Astrocyte (in vitro differentiated cells and primary cell): ENCODE measurements around the gene C16orf95. TPM values are rescaled to one million over a fixed set of nuclear protein-coding genes. Genes with fewer than 3 reads are reported as not detected.

Experiments
- DNase-seq: peaks from one replicate; pipeline ENCODE4 v3.0.0-alpha.2; 2010; ENCODE audit warnings: low read depth
- FAIRE-seq: peaks from 2 replicates; lab custom pipeline; 2011; peaks lifted over from hg19 to GRCh38; lab: Jason Lieb, UNC
- H2AFZ ChIP-seq: 2 replicates; pipeline ENCODE4 v1.6.0; 2012; ENCODE audit warnings: low read depth, low read length, inconsistent platforms
- H3K27ac ChIP-seq: 2 replicates; pipeline ENCODE4 v1.5.1; 2011; ENCODE audit warnings: low read depth, low read length, inconsistent platforms
- H3K27me3 ChIP-seq: 2 replicates; pipeline ENCODE4 v1.6.0; 2011; ENCODE audit warnings: low read length, inconsistent platforms; ENCODE audit not compliant: insufficient read depth
- H3K36me3 ChIP-seq: 2 replicates; pipeline ENCODE4 v1.5.1; 2011; ENCODE audit warnings: low read length, inconsistent platforms; ENCODE audit not compliant: insufficient read depth
- H3K4me1 ChIP-seq: 2 replicates; pipeline ENCODE4 v1.5.1; 2011; ENCODE audit warnings: low read length, inconsistent platforms; ENCODE audit not compliant: insufficient read depth
- H3K4me2 ChIP-seq: 2 replicates; pipeline ENCODE4 v1.6.0; 2012; ENCODE audit warnings: low read length, inconsistent platforms
- H3K4me3 ChIP-seq: 2 replicates; pipeline ENCODE4 v1.5.1; 2011; ENCODE audit warnings: low read depth, mild to moderate bottlenecking, low read length, inconsistent platforms; ENCODE audit not compliant: insufficient read depth
- H3K79me2 ChIP-seq: 2 replicates; pipeline ENCODE4 v1.6.0; 2012; ENCODE audit warnings: mild to moderate bottlenecking, low read length, inconsistent platforms; ENCODE audit not compliant: insufficient read depth
- H3K9ac ChIP-seq: 2 replicates; pipeline ENCODE4 v1.6.0; 2012; ENCODE audit warnings: mild to moderate bottlenecking, low read length, inconsistent platforms
- H3K9me3 ChIP-seq: 2 replicates; pipeline ENCODE4 v1.5.1; 2012; ENCODE audit warnings: low read depth, mild to moderate bottlenecking, low read length, inconsistent platforms; ENCODE audit not compliant: insufficient read depth
- H4K20me1 ChIP-seq: 2 replicates; pipeline ENCODE4 v1.6.0; 2012; ENCODE audit warnings: low read length, inconsistent platforms; ENCODE audit not compliant: insufficient read depth
- H3K27ac Mint-ChIP-seq: one replicate; pipeline ENCODE4 v1.8.0; 2021; ENCODE audit warnings: mild to moderate bottlenecking, mixed read lengths; ENCODE audit not compliant: unreplicated experiment
- H3K27me3 Mint-ChIP-seq: one replicate; pipeline ENCODE4 v1.8.0; 2021; ENCODE audit warnings: low read depth, mixed read lengths; ENCODE audit not compliant: unreplicated experiment
- H3K36me3 Mint-ChIP-seq: one replicate; pipeline ENCODE4 v1.8.0; 2021; ENCODE audit warnings: low read depth, mixed read lengths; ENCODE audit not compliant: unreplicated experiment
- H3K4me1 Mint-ChIP-seq: one replicate; pipeline ENCODE4 v1.8.0; 2021; ENCODE audit warnings: low read depth, mixed read lengths; ENCODE audit not compliant: unreplicated experiment
- H3K4me3 Mint-ChIP-seq: one replicate; pipeline ENCODE4 v1.8.0; 2021; ENCODE audit warnings: mild to moderate bottlenecking, moderate library complexity, mixed read lengths; ENCODE audit not compliant: unreplicated experiment
- H3K9me3 Mint-ChIP-seq: one replicate; pipeline ENCODE4 v1.8.0; 2021; ENCODE audit warnings: mild to moderate bottlenecking, mixed read lengths; ENCODE audit not compliant: unreplicated experiment
- CTCF ChIP-seq: IDR thresholded peaks from 2 replicates; pipeline ENCODE4 v1.5.1; 2011; ENCODE audit warnings: low read depth, mild to moderate bottlenecking, inconsistent platforms, low read length, moderate library complexity; ENCODE audit not compliant: insufficient read depth
- EZH2 ChIP-seq: IDR thresholded peaks from 2 replicates; pipeline ENCODE4 v1.6.1; 2012; ENCODE audit warnings: mild to moderate bottlenecking, low read length, inconsistent platforms; ENCODE audit not compliant: insufficient read depth
- total RNA-seq: library from RNA; stranded (reverse); gene quantifications from 2 replicates; pipeline ENCODE4 v1.2.1, GENCODE V29; 2021

The C16orf95 gene
- total RNA-seq, 1 donor from 2014 or later: 3.3 TPM

GRCh38 chr16:87306516-87306915 is 10.7 kb downstream of the C16orf95 start:
- FAIRE-seq (no peak), DNase-seq (no peak)
- H3K9ac ChIP-seq: no peak overlapping the region
- no peaks in the 10 kb centered on the region for H3K4me1 ChIP-seq
- H3K27ac ChIP-seq: no peak overlapping the region
- no peaks in the 10 kb centered on the region for H3K27me3 ChIP-seq
- H3K9me3 ChIP-seq: no peaks in the 10 kb centered on the region
- H3K36me3 ChIP-seq: no peaks in the 10 kb centered on the region
- Mint-ChIP-seq H3K4me1 (peaks cover 6% of the 10 kb centered on the region), H3K9me3 (peaks cover 9% of the 10 kb centered on the region), H3K27me3 (no peaks in the 10 kb centered on the region), H3K4me3 (no peak overlapping the region), H3K27ac (no peak overlapping the region), H3K36me3 (peaks cover 3% of the 10 kb centered on the region)
- TF ChIP-seq EZH2 (no peak), CTCF (no peak)
- no peak overlapping the region for H3K4me2 ChIP-seq
- H3K4me3 ChIP-seq: no peak overlapping the region
- no peaks in the 10 kb centered on the region for H3K79me2 ChIP-seq
- no peak overlapping the region for H2AFZ ChIP-seq
- no peaks in the 10 kb centered on the region for H4K20me1 ChIP-seq

DNA sequence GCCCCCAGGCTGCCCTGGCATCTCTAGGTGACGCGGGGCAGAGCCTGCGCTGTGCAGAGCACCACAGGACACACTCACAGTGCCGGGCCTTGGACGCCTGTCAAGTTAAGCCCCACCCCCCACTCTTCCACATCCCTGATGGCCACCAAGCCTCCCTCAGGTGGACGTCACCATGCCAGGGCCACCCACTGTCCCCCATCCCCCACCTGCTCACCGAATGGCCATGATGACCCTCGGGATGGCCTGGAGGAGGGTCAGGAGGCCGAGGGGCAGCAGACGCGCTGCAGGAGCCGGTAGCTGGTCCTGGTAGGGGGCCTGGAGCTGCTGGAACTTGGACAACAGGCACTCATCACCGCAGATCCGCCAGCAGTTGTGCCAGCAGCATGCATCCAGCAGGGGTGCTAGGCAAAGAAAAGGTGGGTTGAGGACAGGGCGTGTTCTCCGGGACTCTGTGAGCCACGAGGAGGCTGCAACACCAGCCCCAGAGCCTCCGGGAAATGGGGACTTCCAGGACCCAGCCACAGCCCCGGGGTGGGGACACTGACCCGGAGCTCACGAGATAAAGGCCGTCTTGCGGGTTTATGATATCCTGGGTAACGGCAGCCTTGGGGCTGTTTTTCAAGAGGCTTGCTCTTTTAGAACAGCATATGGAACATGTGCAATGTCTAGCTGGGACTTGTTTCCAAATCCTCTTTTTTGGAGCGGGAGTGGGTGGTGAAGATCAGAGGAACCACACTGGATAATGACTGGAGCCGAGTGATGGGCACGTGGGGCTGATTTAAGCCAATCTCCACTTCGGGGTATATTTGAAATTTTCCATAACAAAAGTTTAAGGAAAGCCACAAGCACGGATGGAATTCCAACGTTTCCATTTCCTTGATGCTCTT is 11.4 kb downstream of the C16orf95 start:
- Mint-ChIP-seq H3K4me3 (no peak overlapping the region), H3K27me3 (no peaks in the 10 kb centered on the region), H3K36me3 (peaks cover 3% of the 10 kb centered on the region), H3K4me1 (peaks cover 6% of the 10 kb centered on the region), H3K27ac (no peak overlapping the region), H3K9me3 (peaks cover 9% of the 10 kb centered on the region)
- DNase-seq (no peak), FAIRE-seq (no peak)
- TF ChIP-seq EZH2 (no peak), CTCF (no peak)
- no peak overlapping the region for H2AFZ ChIP-seq
- no peaks in the 10 kb centered on the region for H3K79me2 ChIP-seq
- H3K27me3 ChIP-seq: no peaks in the 10 kb centered on the region
- no peak overlapping the region for H3K9ac ChIP-seq
- H3K4me3 ChIP-seq: no peak overlapping the region
- no peak overlapping the region for H3K4me2 ChIP-seq
- no peaks in the 10 kb centered on the region for H4K20me1 ChIP-seq
- no peak overlapping the region for H3K27ac ChIP-seq
- H3K36me3 ChIP-seq: no peaks in the 10 kb centered on the region
- H3K4me1 ChIP-seq: no peaks in the 10 kb centered on the region
- H3K9me3 ChIP-seq: no peaks in the 10 kb centered on the region

GRCh38 chr16:87304951-87305350 is 12.2 kb downstream of the C16orf95 start:
- TF ChIP-seq CTCF: no peak
- TF ChIP-seq EZH2: no peak
- Histone ChIP-seq H3K79me2 (no peaks in the 10 kb centered on the region), H3K9ac (no peak overlapping the region), H2AFZ (no peak overlapping the region), H3K9me3 (no peaks in the 10 kb centered on the region), H3K4me1 (no peaks in the 10 kb centered on the region), H4K20me1 (no peaks in the 10 kb centered on the region), H3K4me3 (no peak overlapping the region), H3K27me3 (no peaks in the 10 kb centered on the region), H3K27ac (no peak overlapping the region), H3K36me3 (no peaks in the 10 kb centered on the region), H3K4me2 (no peak overlapping the region)
- Mint-ChIP-seq H3K4me1 (peaks cover 6% of the 10 kb centered on the region), H3K9me3 (peaks cover 11% of the 10 kb centered on the region), H3K27ac (no peak overlapping the region), H3K27me3 (no peaks in the 10 kb centered on the region), H3K36me3 (peaks cover 3% of the 10 kb centered on the region), H3K4me3 (no peak overlapping the region)
- FAIRE-seq (no peak), DNase-seq (no peak)
